Endothelial cell of umbilical vein (primary cell): ENCODE data around the gene C5orf58. TPM values are rescaled to one million over a fixed set of nuclear protein-coding genes. Genes with fewer than 3 reads are reported as not detected.

Experiments
- BruUV-seq: library from RNA; stranded (reverse); fragments of 400-500 nt; replicated peaks from 2 replicates; lab custom pipeline; 2021; lab: Mats Ljungman, UMichigan
- CTCF ChIA-PET: fragments of 300-600, 350-600 bp; sonication (Branson Sonifier 250); formaldehyde crosslinking; loops from one replicate; lab custom pipeline; 2021; ENCODE audit warnings: antibody characterized with exemption, inconsistent platforms; lab: Charles Lee
- POLR2A ChIA-PET: fragments of 300-600, 350-600 bp; sonication (Branson Sonifier 250); formaldehyde crosslinking; loops from one replicate; lab custom pipeline; 2021; ENCODE audit warnings: antibody characterized with exemption, inconsistent platforms; lab: Charles Lee
- DNase-seq: peaks from one replicate; pipeline ENCODE4 v3.0.0-alpha.2; 2011; ENCODE audit warnings: low read depth, low spot score
- FAIRE-seq: peaks from 2 replicates; lab custom pipeline; 2011; peaks lifted over from hg19 to GRCh38; lab: Jason Lieb, UNC
- H2AFZ ChIP-seq: 2 replicates; pipeline ENCODE4 v1.6.0; 2012; ENCODE audit warnings: low read depth, low read length, control low read depth, inconsistent platforms
- H3K27ac ChIP-seq: 2 replicates; pipeline ENCODE4 v1.5.1; 2011; ENCODE audit warnings: low read depth, mild to moderate bottlenecking, control low read depth, low read length, moderate library complexity; ENCODE audit not compliant: insufficient read depth
- H3K27me3 ChIP-seq, 2 experiments: 2 replicates each; pipeline versions ENCODE4 v1.6.0 to v1.6.1; 2011; ENCODE audit warnings: low read length in 2 of 2, mixed read lengths in 1 of 2; ENCODE audit not compliant: control insufficient read depth in 2 of 2, insufficient read depth in 2 of 2
- H3K36me3 ChIP-seq, 2 experiments: 2 replicates in 1 of 2; 3 replicates in 1 of 2; pipeline ENCODE4 v1.5.1; 2011; ENCODE audit warnings: low read length in 2 of 2, mild to moderate bottlenecking in 1 of 2, moderate library complexity in 1 of 2; ENCODE audit not compliant: control insufficient read depth in 2 of 2, insufficient read depth in 2 of 2; ENCODE audit errors: extremely low read depth in 1 of 2
- H3K4me1 ChIP-seq: 3 replicates; pipeline ENCODE4 v1.5.1; 2011; ENCODE audit warnings: mild to moderate bottlenecking, low read length; ENCODE audit not compliant: control insufficient read depth, insufficient read depth; ENCODE audit errors: extremely low read depth
- H3K4me2 ChIP-seq: 2 replicates; pipeline ENCODE4 v1.6.1; 2011; ENCODE audit warnings: low read length, control low read depth, mixed read lengths; ENCODE audit not compliant: insufficient read depth
- H3K4me3 ChIP-seq, 3 experiments: fragments of 200-600 bp in 1 of 3; sonication (generic), shearing (Covaris generic) in 1 of 3; replicated peaks in 1 of 3; 2 replicates each; pipeline ENCODE4 v1.5.1; 2011 to 2016; ENCODE audit warnings: control low read depth in 3 of 3, low read length in 3 of 3, mild to moderate bottlenecking in 2 of 3, inconsistent platforms in 1 of 3, low read depth in 1 of 3, moderate library complexity in 1 of 3; ENCODE audit not compliant: insufficient read depth in 1 of 3
- H3K79me2 ChIP-seq: 2 replicates; pipeline ENCODE4 v1.6.0; 2012; ENCODE audit warnings: low read length, inconsistent platforms; ENCODE audit not compliant: control insufficient read depth, insufficient read depth
- H3K9ac ChIP-seq: replicated peaks from 2 replicates; pipeline ENCODE3; 2011; ENCODE audit warnings: low read length, control low read depth; ENCODE audit not compliant: insufficient read depth; ENCODE audit errors: extremely low read depth
- H3K9me1 ChIP-seq: replicated peaks from 3 replicates; pipeline ENCODE4 v1.6.0; 2011; ENCODE audit warnings: mild to moderate bottlenecking, low read length; ENCODE audit not compliant: control insufficient read depth, insufficient read depth; ENCODE audit errors: extremely low read depth
- H3K9me3 ChIP-seq: replicated peaks from 2 replicates; pipeline ENCODE4 v1.5.1; 2012; ENCODE audit warnings: low read length, inconsistent platforms; ENCODE audit not compliant: control insufficient read depth, insufficient read depth
- H4K20me1 ChIP-seq: replicated peaks from 2 replicates; pipeline ENCODE3; 2011; ENCODE audit warnings: mild to moderate bottlenecking, low read length; ENCODE audit not compliant: control insufficient read depth, insufficient read depth; ENCODE audit errors: extremely low read depth
- EZH2 ChIP-seq: IDR thresholded peaks from 2 replicates; pipeline ENCODE4 v1.6.1; 2012; ENCODE audit warnings: borderline replicate concordance, low read depth, mild to moderate bottlenecking, moderate library complexity, low read length, inconsistent platforms; ENCODE audit not compliant: severe bottlenecking
- FOS ChIP-seq: IDR thresholded peaks from 2 replicates; pipeline ENCODE4 v1.6.1; 2011; ENCODE audit warnings: mild to moderate bottlenecking, low read length, moderate library complexity, borderline replicate concordance; ENCODE audit not compliant: insufficient read depth
- GATA2 ChIP-seq: IDR thresholded peaks from 2 replicates; pipeline ENCODE4 v1.7.0; 2011; ENCODE audit warnings: low read depth, mild to moderate bottlenecking, moderate library complexity, mixed read lengths, low read length; ENCODE audit not compliant: insufficient read length, insufficient read depth
- JUN ChIP-seq: IDR thresholded peaks from 2 replicates; pipeline ENCODE4 v1.6.1; 2011; ENCODE audit warnings: borderline replicate concordance, low read depth; ENCODE audit not compliant: insufficient read length, insufficient read depth
- MYC ChIP-seq: IDR thresholded peaks from one replicate; pipeline ENCODE4 v1.6.1; 2011; ENCODE audit warnings: mild to moderate bottlenecking, low read depth, low read length
- POLR2A ChIP-seq: IDR thresholded peaks from 2 replicates; pipeline ENCODE4 v1.6.1; 2012; ENCODE audit warnings: low read depth, mild to moderate bottlenecking, control low read depth, low read length
- POLR2AphosphoS5 ChIP-seq: IDR thresholded peaks from 2 replicates; pipeline ENCODE4 v1.6.1; 2012; ENCODE audit warnings: low read depth, mild to moderate bottlenecking, control low read depth, low read length, moderate library complexity; ENCODE audit not compliant: insufficient read depth
- dilution Hi-C: fragments of 300-500 bp; cut with MboI; formaldehyde crosslinking; loops from one replicate; pipeline ENCODE4 v1.15.0; 2019; ENCODE audit warnings: low sequenced_read_pairs; ENCODE audit not compliant: extremely low pct_ligation_motif_present
- intact Hi-C: fragments of 100-400 bp; cut with micrococcal nuclease; formaldehyde crosslinking; loops from one replicate; pipeline ENCODE4 v1.10.0; 2022
- polyA plus RNA-seq, 4 experiments: library from polyadenylated mRNA; depleted of rRNA in 3 of 4; stranded (reverse) in 3 of 4; unstranded in 1 of 4; fragments of >200 nt; gene quantifications; 2 replicates each; pipeline versions ENCODE4 v1.2.1 to v1.2.3, GENCODE V29; 2011 to 2012; ENCODE audit warnings: missing spikeins in 1 of 4
- total RNA-seq: library from RNA; stranded (reverse); gene quantifications from 2 replicates; pipeline ENCODE4 v1.2.3, GENCODE V29; 2021
- TF ChIP-seq, protein P1 (sequence below), 2 donors: IDR thresholded peaks; 1 replicate in 1 of 2; 2 replicates in 1 of 2; pipeline ENCODE4 v1.5.1; 2011; ENCODE audit warnings: low read length in 2 of 2, mild to moderate bottlenecking in 2 of 2, moderate library complexity in 2 of 2, control low read depth in 1 of 2, inconsistent platforms in 1 of 2, low read depth in 1 of 2; ENCODE audit not compliant: insufficient read depth in 1 of 2; ENCODE audit errors: extremely low read depth in 1 of 2
- TF ChIP-seq, protein P2 (sequence below): IDR thresholded peaks from 2 replicates; pipeline ENCODE4 v1.6.1; 2011; ENCODE audit not compliant: insufficient read depth, insufficient read length

C5orf58 gene
- total and polyA plus RNA-seq, 2 donors (not counting 3 experiments of a cell fraction or from before 2014, with no cell fraction given), result not detected

- H4K20me1 ChIP-seq, result no peaks in the 10 kb centered on the region
- H3K27ac ChIP-seq, result peak overlapping the region; percentile 70
- no peaks in the 10 kb centered on the region for H3K9me1 ChIP-seq
- no peaks in the 10 kb centered on the region for H3K79me2 ChIP-seq
- H3K4me1 ChIP-seq, result peaks cover 54% of the 10 kb centered on the region
- TF ChIP-seq POLR2A (no peak), GATA2 (peak; percentile 71), POLR2AphosphoS5 (peak; percentile 55), JUN (peak; percentile 75), EZH2 (no peak), MYC (no peak), FOS (peak; percentile 98)
- TF ChIP-seq, protein P1, sequence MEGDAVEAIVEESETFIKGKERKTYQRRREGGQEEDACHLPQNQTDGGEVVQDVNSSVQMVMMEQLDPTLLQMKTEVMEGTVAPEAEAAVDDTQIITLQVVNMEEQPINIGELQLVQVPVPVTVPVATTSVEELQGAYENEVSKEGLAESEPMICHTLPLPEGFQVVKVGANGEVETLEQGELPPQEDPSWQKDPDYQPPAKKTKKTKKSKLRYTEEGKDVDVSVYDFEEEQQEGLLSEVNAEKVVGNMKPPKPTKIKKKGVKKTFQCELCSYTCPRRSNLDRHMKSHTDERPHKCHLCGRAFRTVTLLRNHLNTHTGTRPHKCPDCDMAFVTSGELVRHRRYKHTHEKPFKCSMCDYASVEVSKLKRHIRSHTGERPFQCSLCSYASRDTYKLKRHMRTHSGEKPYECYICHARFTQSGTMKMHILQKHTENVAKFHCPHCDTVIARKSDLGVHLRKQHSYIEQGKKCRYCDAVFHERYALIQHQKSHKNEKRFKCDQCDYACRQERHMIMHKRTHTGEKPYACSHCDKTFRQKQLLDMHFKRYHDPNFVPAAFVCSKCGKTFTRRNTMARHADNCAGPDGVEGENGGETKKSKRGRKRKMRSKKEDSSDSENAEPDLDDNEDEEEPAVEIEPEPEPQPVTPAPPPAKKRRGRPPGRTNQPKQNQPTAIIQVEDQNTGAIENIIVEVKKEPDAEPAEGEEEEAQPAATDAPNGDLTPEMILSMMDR (IDR thresholded peaks at IDR 0.05; ENCODE audit: extremely low read depth in 1 of 2, insufficient read depth in 1 of 2, low read depth in 1 of 2, low read length in 2 of 2), result no peak
- TF ChIP-seq, protein P2, sequence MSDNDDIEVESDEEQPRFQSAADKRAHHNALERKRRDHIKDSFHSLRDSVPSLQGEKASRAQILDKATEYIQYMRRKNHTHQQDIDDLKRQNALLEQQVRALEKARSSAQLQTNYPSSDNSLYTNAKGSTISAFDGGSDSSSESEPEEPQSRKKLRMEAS, result no peak
- BruUV-seq, result no TSS peak
- H3K27me3 ChIP-seq, result no peaks in the 10 kb centered on the region
- DNase-seq, result peak; percentile 68
- no peak overlapping the region for H3K9ac ChIP-seq
- no peak for FAIRE-seq
- no peak overlapping the region for H3K4me3 ChIP-seq
- ChIA-PET POLR2A (no interaction called here), CTCF (interaction anchor here (0.7 to 6.0 kb wide), 13 partner anchors 15 to 518 kb away, joined by 3 to 173 read pairs (median 4); no protein-coding TSS in a partner anchor)
- dilution Hi-C loops, result no loop called here
- intact Hi-C loops, result loop anchor here (1.0 to 10.0 kb wide), 8 partner anchors 68 to 917 kb away; partner anchors contain the start of genes SLIT3 and SPDL1
- H3K36me3 ChIP-seq, result no peaks in the 10 kb centered on the region
- peak overlapping the region; percentile 3 for H2AFZ ChIP-seq
- H3K4me2 ChIP-seq, result peak overlapping the region; percentile 23
- no peaks in the 10 kb centered on the region for H3K9me3 ChIP-seq
Measured at GRCh38 chr5:170219615-170220014, 13.2 kb upstream of the C5orf58 start.
